Activated CD8-positive, alpha-beta memory T cell treated with anti-CD3 and anti-CD28 coated beads, Interleukin-2, amount 50 U/mL, for 1 hour (primary cell): ENCODE measurements around the gene TSSK2.
A peak's percentile ranks its signal among the peaks of the same experiment; 100 is the strongest.

Source experiments
- DNase-seq: peaks from one replicate; pipeline ENCODE4 v3.0.0-alpha.2; 2020; ENCODE audit errors: extremely low read depth

The TSSK2 gene

DNA sequence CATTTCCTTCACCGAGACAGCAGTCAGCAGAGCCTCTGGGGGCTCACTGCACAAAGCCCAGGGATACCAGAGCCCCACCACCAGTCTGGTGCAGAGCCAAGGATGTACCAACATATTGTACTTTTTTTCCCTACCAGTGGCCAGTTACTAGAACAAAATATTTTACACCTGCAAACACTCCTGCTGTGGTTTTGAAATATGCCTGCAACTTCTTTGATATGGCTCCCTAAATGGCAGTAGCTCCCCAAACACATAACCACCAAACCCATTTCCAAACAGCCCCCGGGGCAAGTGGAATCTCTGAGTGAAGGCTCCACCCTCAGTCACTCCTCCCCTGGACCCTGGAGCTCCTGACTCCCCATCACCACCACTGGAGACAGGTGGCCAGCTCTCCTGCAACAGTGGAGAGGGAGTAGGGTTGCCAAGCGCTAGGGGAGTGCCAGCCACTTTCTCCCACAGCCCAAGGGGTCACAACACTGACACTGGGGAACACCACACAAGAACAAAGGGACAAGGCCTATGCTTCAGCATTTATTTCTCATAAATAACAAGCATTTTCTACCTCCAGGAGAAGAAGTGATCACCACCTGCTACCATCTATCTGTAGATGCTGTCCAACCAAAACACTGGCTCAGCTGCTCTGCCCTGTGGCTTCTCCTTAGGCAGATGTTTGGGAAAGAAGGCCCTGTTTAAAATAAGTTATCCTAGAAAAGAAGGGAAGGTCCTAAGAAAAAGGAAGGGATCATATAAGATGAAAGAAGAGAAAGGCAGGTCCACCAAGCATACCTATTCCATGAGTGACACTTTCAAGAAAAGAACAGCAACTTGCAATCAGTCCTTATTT, 24.0 kb upstream of the TSSK2 start:
- no peak for DNase-seq

DNA sequence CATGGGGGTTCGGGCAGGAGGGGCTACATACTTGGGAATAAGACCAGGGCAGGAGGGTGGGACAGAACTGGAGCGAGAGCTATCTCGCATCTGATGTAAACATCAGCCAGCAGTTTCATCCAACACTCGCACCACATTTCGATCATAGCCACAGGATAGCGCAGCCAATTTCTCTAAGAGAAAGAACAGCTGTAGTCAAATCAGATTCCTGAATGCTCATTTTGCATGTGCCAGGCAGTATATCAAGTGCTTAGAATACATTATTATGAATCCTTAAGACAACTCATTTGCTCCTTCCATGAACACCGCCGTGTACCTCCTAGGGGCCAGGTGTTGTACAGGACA, 23.4 kb upstream of the TSSK2 start:
- DNase-seq: no peak

DNA sequence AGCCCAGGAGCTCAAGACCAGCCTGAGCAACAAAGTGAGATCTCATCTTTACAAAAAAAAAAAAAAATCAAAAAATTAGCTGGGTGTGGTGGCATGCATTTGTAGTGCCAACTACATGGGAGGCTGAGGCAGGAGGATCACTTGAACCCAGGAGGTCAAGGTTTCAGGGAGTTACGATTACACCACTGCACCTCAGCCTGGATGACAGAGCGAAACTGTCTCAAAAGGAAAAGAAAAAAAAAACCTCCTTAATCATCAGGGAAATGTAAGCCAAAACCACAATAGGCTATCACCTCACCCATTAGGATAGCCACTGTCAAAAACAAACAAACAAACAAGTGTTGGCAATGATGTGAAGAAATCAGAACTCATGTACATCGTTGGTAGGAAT, 22.3 kb upstream of the TSSK2 start:
- DNase-seq: no peak

DNA sequence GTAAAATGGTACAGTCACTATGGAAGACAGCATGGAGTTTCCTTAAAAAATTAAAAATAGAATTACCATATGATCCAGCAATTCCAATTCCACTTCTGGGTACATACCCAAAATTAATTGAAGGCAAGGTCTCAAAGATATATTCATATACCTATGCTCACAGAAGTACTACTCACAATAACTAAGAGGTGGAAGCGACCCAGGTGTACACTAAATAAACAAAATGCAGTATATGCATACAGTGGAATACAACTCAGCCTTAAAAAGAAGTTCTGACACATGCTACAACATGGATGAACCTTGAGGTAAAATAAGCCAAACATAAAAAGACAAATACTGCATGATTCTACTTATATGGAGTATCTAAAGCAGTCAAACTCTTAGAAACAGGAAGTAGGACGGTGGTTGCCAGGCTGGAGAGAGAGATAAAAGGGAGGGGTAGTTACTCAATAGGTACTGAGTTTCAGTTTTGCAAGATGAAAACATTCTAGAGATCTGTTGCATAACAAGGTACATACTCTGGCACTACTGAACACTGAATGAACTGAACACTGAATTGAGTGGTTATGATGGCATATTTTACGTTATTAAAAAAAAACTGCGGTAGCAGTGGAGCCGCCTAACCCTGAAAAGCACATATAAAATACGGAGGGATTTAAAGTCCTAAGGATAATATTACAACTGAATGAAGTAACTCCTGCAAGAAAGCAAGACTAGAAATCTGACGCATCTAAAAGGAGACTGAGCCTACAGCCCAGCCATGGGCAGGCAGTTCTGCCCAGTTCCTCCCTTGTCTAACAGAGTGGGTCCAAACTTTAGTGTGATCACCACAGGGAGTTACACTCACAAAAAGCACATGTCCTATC, 21.7 kb upstream of the TSSK2 start:
- peak; percentile 16 for DNase-seq

DNA sequence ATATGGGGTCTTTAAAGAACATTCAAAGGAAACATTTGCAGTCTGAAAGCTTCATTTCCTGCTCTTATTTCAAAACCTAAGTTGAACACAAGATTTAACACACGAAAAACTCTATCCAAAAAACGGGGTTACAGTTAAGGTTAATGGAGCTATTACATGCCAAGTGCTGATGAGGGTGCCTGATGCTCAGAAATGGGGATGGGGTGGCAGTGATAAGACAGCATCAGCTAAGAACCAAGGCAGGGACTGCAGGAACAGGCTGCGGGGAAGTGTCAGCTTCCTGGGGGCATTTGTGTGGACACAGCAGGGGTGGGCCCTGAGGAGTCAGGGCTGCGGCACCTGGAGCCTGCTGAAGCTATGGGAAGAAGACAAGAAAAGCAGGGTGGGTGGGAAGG, 21.0 kb upstream of the TSSK2 start:
- DNase-seq: no peak

DNA sequence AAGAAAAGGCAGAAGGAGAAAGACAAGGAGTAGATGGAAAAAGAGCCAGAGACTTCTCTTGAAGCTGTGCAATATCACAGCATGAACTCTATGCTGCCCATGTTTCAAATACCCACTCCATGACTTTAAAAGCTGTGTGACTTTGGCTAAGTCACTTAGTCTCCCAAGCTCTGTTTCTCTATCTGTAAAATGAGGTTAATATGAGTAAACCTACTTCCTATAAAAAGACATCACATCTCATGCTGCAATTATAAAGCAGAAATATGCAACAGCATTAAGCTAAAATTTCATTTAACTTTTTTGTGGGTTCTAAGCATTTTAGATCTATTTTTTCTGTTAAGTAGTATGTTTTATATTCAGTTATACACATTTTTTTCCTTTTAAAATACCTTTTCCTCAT, 20.5 kb upstream of the TSSK2 start:
- no peak for DNase-seq

DNA sequence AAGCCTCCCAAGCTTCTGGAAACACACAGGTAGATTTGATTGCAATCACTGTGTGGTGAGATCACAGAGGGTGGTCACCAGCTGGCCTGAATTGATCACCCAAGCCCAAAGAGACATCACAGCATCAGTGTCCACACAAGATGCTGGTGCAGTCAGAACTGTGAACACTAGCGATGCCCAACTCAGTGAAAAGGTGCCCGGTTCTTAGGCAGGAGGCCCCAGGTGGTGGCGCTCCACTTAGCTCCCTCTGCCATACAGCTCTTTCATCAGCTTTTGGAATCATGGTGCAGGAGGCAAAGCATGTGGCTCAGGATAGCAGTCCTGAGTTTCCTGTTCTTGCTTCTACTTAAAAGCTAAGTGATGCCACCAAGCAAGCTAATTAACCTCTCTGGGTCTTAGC, 20.0 kb upstream of the TSSK2 start:
- DNase-seq: no peak

DNA sequence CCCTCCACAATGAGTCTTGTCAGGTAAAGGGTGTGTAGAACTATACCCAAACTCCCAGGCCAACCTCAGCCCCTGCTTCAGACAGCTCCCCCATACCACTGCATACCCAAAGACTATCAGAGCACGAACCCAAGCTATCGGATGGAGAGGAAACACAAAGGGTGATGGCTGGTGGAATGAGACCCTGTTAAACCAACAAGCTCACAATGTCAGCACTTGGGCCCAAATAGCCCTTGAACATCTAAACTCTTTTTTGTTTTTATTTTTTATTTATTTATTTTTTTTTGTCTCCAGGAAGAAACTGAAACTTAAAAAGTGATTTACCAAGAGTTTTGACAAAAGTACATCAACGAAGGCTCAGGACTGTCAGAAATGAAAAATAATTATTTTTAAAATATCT, 19.5 kb upstream of the TSSK2 start:
- DNase-seq: no peak

DNA sequence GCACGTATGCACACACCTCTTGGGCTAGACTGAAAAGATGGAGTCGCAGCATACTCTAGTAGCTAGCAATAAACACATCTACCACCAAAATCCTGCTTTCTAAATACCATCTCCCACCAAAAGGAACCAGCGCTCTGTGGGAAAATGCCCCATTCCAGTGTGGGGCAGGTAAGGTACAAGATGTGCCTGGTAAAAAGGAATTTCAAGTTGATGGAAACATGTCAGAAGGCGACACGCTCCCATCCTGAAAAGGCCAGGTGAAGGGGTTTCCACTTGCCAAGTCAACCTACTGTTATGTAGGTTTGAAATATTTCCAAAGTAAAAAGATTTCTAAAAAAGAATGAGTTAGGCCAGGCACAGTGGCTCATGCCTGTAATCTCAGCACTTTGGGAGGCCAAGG, 17.7 kb upstream of the TSSK2 start:
- no peak for DNase-seq

DNA sequence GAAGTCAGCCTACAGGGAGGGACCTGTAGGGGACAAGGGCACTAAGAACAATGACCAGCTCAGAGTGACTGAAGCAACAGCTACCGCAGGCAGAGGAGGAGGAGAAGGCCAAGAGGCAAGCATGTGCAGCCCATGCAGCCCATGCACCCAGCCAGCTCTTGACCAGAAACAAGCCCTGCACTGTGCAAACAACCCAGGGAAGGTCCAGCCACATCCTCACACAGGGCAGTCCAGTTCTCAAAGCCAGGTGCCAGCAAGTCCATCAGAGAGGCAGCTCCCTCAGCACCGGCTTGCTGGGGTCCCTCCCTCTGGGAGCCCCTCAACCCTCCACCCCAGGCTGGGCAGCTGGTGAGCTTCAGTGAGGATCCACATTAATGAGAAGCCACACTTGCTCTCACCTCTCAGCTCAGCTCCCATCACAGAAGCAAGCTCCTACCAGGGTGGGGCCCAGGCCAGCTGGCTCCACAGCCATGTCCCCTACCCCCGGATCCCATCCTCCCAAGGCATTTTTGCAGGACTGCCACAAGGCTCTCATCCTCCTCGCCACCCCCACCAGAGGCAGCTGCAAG, 16.0 kb upstream of the TSSK2 start:
- no peak for DNase-seq

DNA sequence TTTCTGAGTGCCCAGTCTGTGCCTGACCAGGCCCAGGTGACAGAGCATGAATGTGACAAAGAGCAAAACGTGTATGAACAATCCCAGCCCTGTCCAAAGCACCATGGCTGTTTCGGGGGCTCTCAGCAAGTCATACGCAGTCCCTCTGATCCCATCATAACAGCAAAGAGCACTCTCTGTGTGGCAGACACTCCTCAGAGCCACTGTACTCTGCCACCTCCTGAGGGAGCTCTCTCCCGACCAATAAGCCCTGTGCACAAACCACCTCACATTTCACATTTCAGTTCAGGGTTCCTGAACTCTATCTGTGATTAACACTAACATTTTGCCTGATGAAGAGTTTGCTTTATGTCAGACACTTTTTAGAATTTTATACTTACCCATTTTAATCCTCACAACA, 15.5 kb upstream of the TSSK2 start:
- no peak for DNase-seq

DNA sequence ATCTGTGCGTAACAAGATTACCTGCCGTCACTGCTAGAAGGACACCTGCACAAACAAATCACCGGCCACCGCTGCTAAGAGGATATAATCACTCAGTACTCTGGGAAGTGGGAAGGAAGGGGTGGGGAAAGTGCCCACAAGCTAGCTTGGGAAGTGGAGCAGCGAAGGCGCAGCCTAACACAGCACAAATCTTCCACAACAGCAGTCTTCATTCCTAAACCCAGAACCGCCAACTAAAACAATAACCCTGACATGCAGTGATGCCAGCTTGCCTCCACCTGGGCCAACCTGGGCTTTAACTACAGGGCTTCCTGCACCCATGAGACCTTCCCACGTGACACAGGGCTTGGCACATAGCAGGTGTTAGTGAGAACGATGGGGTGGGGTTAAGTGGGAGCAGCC, 14.0 kb upstream of the TSSK2 start:
- DNase-seq: no peak

DNA sequence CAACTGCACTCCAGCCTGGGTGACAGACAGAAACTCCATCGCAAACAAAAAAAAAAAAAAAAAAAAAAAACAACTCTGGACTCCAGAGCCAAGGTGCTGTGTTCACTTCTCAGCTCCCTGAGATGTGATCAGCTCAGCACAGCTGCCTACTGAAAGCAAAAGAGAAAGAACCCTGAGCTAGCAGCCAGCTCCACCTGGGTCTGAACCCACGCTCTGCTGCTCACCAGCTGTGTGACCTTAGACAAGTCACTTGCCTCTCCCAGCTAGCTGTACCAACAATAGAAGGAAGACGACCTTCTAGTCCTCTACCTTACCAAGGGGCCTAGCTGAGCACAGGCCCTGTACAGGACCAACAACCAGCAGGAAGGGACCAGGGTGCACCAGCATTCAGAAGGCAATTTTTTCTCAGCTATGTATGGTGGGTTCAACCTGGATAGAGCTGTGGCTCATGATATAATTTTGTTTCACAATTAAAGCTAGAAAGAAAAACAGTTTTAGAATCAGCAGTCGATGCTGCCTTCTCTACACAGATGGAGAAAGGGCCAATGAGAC, 12.7 kb upstream of the TSSK2 start:
- no peak for DNase-seq

DNA sequence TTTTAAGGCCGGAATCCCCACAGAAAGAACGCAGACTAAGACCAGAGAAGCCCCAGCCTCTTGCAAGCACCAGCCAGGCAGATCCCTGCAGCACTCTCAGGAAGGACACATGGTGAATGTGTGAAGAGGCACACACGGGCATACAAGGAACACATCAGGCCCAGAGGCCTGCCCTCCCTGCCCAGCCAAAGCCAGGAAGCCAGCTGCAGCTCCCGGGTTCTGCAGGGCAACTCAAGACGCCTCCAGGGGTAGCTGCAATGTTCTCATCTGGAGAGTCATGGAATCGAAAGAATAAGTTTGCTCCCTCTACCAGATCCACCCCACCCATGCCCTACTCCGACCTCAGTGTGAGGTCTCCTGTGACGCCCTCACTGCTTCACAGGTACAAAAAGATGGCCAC, 11.2 kb upstream of the TSSK2 start:
- DNase-seq: no peak

DNA sequence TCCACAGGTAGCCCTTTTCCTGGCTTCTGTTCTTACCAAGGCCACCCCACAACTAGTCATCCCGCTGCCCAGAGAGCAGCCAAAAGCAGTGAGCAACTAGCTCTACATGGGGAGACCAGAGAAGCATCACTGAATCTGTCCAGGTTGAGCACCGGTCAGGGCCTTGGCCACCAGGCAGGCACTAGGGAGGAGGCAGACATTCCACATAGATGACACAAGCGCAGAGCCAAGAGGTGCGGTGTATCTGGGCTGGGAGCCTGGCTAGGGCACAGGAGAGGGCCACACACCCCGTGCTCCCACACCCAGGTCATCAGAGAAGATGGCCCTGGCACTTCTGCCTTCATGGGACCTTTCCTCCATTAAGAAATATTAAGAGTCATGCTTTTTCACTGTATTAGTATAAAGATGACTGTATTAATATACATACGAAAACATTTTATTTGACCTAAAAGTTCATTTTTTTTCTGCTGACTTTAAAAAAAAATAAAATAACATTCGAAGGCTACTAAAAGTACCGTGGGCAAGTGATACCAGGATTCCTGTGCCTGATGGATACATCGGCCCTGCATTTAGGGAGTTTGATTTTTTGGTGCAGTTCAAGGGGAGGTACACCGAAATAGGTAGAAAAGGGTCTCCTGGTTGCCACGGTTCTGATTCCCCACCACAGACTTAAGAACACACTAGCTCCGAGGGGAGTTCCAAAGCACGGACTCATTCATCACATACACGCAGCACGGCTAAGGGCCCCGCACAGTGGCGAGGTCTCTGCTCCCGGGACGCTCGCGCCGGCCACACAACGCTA, 10.1 kb upstream of the TSSK2 start:
- DNase-seq: no peak

DNA sequence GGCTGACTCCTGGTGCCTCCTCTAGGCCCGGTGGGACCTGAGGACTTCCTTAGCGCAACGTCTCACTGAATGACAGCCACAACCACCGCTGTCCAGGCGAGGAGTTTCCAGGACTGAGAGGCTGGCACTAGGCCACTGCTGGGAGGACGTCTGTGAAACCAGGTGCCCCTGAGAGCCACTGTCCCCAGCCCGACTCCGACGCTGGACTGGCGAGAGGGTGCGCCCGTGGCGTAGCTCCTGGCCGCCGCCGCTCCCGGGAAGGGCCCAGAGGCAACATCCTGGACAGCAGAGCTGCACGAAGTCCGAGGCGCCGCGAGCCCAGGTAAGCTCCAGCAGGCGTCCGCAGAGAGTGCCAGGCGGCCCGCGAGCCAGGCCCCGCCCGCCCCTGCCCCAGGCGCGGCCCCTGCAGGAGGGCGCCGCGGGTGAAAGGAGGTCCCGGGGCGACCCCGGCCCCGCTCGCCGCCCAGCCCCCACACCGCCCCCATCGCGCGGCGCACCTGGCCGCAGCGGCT, 9.4 kb upstream of the TSSK2 start:
- no peak for DNase-seq

DNA sequence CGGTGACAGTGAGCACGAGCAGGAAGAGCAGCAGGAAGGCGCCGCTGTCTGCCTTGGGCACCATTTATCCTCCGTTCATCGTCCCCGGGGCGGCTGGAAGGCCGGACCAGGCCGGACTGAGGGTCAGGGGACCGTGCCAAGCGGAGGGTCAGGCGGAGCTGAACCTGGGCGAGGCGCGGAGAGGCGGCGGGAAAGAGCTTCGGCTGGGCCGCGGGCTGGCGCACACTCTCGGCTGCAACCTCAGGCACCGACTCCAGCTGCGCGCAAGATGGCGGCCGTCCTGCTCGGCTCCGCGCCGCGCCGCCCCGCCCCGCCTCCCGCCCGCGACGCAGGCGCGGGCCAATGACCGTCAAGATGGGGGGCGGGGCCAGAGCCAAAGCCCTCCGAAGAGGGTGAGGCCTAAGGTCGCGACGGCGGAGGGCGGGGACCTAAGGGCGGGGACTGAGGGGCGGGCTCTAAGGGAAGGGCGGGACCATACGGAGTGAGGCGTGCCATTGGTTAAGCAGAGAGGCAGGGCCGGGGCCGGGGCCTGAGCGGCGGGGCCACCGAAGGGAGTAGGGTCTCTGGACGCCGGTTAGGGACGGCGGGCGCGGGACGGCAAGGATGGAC, 8.9 kb upstream of the TSSK2 start, which contains the start of gene DGCR2:
TSS of gene DGCR2 (minus strand) at position 270 of the 609 bp plus-strand sequence. CDS start at position 64, 206 bp downstream.
- DNase-seq: peak; percentile 90

DNA sequence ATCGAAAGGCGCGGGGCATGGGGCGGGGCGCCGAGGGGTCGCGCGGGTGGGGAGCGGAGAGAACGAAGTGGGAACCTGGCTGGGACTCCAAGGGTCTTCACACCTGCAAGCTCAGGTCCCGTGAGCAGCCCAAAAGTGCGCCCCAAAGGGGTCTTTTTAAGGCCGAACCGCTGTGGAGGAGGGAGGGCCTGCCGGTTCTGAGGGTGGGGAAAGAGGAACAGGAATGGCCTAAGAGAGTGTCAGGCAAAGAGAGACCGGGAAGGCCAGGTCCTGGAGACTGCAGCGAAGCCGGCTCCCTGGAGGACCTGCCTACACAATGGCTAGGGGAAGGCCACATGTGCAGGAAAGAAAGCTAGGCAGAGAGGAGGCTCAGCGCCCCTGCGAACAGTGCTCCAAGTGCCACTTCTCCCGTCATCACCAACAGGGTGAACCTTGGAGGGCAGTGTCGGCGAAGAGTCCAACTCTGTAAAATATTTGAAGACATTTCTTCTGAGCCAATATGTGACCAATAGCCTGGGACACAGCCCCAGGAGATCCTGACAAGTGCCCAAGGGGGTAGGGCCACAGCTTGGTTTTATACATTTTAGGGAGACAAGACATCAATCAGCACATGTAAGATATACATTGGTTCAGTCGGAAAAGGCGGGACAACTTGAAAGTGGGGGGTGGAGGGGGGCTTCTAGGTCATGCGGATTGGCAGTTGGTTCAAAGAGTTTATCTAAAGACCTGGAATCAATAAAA, 8.2 kb upstream of the TSSK2 start:
- no peak for DNase-seq

DNA sequence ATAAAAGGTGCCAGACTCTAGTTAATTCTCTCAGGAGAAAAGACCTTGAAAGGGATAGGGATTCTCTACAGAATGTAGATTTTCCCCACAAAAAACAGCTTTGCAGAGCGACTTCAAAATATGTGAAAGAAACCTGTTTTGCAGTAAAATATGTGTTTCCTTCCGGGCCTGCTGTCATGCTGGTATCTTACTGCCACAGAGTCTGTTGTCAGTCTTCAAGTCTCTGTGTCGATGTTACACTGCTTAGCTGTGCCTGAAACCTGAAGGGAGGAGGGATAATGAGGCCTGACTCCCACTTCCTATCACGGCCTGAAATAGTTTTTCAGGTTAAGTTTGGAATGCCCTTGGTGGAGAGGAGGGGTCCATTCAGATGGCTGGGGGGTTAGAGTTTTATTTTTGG, 7.2 kb upstream of the TSSK2 start:
- DNase-seq: no peak

DNA sequence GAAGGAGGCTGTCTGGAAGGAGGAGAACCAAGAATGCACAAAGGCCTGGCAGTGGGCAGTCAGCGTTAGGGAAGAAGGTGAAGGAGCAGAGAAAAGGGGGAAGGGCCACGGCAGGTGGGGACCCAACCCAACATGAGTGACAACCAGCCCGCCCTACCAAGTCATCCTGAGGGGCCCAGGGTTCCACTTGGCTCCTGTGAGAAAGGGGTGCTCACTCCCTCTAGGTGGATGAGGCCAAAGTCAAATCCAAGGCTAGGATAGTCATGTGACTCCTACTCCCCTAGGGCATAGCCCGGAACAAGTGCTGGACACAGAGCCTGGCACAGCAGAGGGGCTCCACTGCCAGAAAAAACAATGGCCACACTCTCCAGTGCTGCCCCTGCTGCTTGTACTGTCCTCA, 6.7 kb upstream of the TSSK2 start:
- DNase-seq: no peak
